MM.1S (cell line): Measurements from ENCODE around the gene ZBTB34.

Source experiments
- CTCF ChIP-seq: fragments of 300-600 bp; sonication (generic); IDR thresholded peaks from 2 replicates; pipeline ENCODE4 v1.5.1; 2016; ENCODE audit warnings: antibody characterized with exemption, low read length, mixed read lengths
- EZH2 ChIP-seq: fragments of 300-600 bp; sonication (generic); optimal IDR thresholded peaks from 2 replicates; pipeline ENCODE3; 2017; ENCODE audit warnings: low read depth, mild to moderate bottlenecking, antibody characterized with exemption, low read length, mixed read lengths
- EZH2phosphoT487 ChIP-seq: fragments of 300-600 bp; sonication (generic); IDR thresholded peaks from 2 replicates; pipeline ENCODE4 v1.6.1; 2018; ENCODE audit warnings: antibody characterized with exemption, low read length

- TF ChIP-seq CTCF, result no peak
- no peak for TF ChIP-seq EZH2
- TF ChIP-seq EZH2phosphoT487, result no peak
These were observed 37.6 kb upstream of the ZBTB34 start for GRCh38 chr9:126822873-126823272.
